T-cell (primary cell): ENCODE results near the gene SAMD11. TPM values are rescaled to one million over a fixed set of nuclear protein-coding genes. Genes with fewer than 3 reads are reported as not detected.
A peak's percentile ranks its signal among the peaks of the same experiment; 100 is the strongest.
"Not testable (repeated sequence)": the region's sequence is repeated elsewhere in the genome, so short reads cannot be mapped to it uniquely, and the experiment has no call there.

ENCODE experiments used
- ATAC-seq, 4 experiments: fragments of 200-7000 bp in 3 of 4; fragments of 150-1000 bp in 1 of 4; cut with Tn5 transposase; replicated peaks in 1 of 4; 1 replicate in 3 of 4; 2 replicates in 1 of 4; pipeline ENCODE4 v1.10.0; 2021; ENCODE audit warnings: moderate library complexity in 3 of 4, mild to moderate bottlenecking in 2 of 4, moderate number of reproducible peaks in 1 of 4
- CTCF ChIA-PET, 2 donors: fragments of 300-600 bp; sonication (Branson Sonifier 250); formaldehyde crosslinking; loops; one replicate each; lab custom pipeline; 2022; ENCODE audit warnings: antibody characterized with exemption in 2 of 2; lab: Charles Lee
- POLR2A ChIA-PET, 2 donors: fragments of 300-600 bp; sonication (Branson Sonifier 250); formaldehyde crosslinking; loops; one replicate each; lab custom pipeline; 2022; ENCODE audit warnings: antibody characterized with exemption in 2 of 2; lab: Charles Lee
- DNase-seq, 35 experiments: peaks; one replicate each; pipeline versions ENCODE4 v3.0.0 to v3.0.0-alpha.2; 2013 to 2023
- H3K27ac ChIP-seq: one replicate; pipeline ENCODE4 v1.5.1; 2013; ENCODE audit warnings: low read length
- H3K27me3 ChIP-seq, 2 experiments: replicated peaks in 1 of 2; 1 replicate in 1 of 2; 2 replicates in 1 of 2; pipeline versions ENCODE4 v1.6.1 to v1.7.0; 2013; ENCODE audit warnings: low read length in 1 of 2, mixed read lengths in 1 of 2; ENCODE audit not compliant: control insufficient read depth in 2 of 2, insufficient read depth in 2 of 2; ENCODE audit errors: extremely low read depth in 1 of 2
- H3K36me3 ChIP-seq, 2 donors: 1 replicate in 1 of 2; 2 replicates in 1 of 2; pipeline versions ENCODE4 v1.6.1 to v1.7.0; 2013; ENCODE audit warnings: low read length in 1 of 2; ENCODE audit not compliant: control insufficient read depth in 2 of 2, insufficient read depth in 1 of 2; ENCODE audit errors: extremely low read depth in 1 of 2
- H3K4me1 ChIP-seq, 2 experiments: 1 replicate in 1 of 2; 2 replicates in 1 of 2; pipeline versions ENCODE4 v1.6.1 to v1.7.0; 2013; ENCODE audit warnings: low read length in 2 of 2, mixed read lengths in 1 of 2; ENCODE audit not compliant: insufficient read depth in 2 of 2, control insufficient read depth in 1 of 2; ENCODE audit errors: extremely low read depth in 1 of 2
- H3K4me3 ChIP-seq, 2 donors: 1 replicate in 1 of 2; 2 replicates in 1 of 2; pipeline versions ENCODE4 v1.5.1 to v1.7.0; 2013; ENCODE audit warnings: mild to moderate bottlenecking in 2 of 2, low read length in 1 of 2, moderate library complexity in 1 of 2; ENCODE audit not compliant: control insufficient read depth in 1 of 2; ENCODE audit errors: extremely low read depth in 1 of 2
- H3K9me3 ChIP-seq: 2 replicates; pipeline ENCODE4 v1.7.0; 2013
- H3K27ac Mint-ChIP-seq, 2 donors: one replicate each; pipeline ENCODE4 v1.8.0; 2020 to 2021; ENCODE audit warnings: mild to moderate bottlenecking in 2 of 2, mixed read lengths in 2 of 2
- H3K27me3 Mint-ChIP-seq, 2 donors: one replicate each; pipeline ENCODE4 v1.8.0; 2021 to 2022; ENCODE audit warnings: mixed read lengths in 2 of 2
- H3K36me3 Mint-ChIP-seq: one replicate; pipeline ENCODE4 v1.8.0; 2021; ENCODE audit warnings: mixed read lengths
- H3K4me1 Mint-ChIP-seq, 3 donors: one replicate each; pipeline ENCODE4 v1.8.0; 2020 to 2022; ENCODE audit warnings: mixed read lengths in 3 of 3, mild to moderate bottlenecking in 1 of 3
- H3K4me3 Mint-ChIP-seq, 3 donors: one replicate each; pipeline ENCODE4 v1.8.0; 2020 to 2022; ENCODE audit warnings: mild to moderate bottlenecking in 3 of 3, mixed read lengths in 3 of 3, moderate library complexity in 3 of 3
- H3K9me3 Mint-ChIP-seq, 3 donors: one replicate each; pipeline ENCODE4 v1.8.0; 2020 to 2022; ENCODE audit warnings: mixed read lengths in 3 of 3
- WGBS: methylation state at CpG from one replicate; pipeline ENCODE4 v1.1.5; 2013; ENCODE audit warnings: missing lambda C conversion rate; ENCODE audit not compliant: insufficient coverage; 5-methylcytosine and 5-hydroxymethylcytosine counted together
- total RNA-seq, 35 experiments: library from RNA in 6 of 35; stranded (reverse) in 6 of 35; fragments of 120-200 nt in 1 of 35; gene quantifications; one replicate each; pipeline versions ENCODE4 v1.2.1 to v1.2.4 and lab custom pipeline; 2013 to 2026

Gene SAMD11, protein sequence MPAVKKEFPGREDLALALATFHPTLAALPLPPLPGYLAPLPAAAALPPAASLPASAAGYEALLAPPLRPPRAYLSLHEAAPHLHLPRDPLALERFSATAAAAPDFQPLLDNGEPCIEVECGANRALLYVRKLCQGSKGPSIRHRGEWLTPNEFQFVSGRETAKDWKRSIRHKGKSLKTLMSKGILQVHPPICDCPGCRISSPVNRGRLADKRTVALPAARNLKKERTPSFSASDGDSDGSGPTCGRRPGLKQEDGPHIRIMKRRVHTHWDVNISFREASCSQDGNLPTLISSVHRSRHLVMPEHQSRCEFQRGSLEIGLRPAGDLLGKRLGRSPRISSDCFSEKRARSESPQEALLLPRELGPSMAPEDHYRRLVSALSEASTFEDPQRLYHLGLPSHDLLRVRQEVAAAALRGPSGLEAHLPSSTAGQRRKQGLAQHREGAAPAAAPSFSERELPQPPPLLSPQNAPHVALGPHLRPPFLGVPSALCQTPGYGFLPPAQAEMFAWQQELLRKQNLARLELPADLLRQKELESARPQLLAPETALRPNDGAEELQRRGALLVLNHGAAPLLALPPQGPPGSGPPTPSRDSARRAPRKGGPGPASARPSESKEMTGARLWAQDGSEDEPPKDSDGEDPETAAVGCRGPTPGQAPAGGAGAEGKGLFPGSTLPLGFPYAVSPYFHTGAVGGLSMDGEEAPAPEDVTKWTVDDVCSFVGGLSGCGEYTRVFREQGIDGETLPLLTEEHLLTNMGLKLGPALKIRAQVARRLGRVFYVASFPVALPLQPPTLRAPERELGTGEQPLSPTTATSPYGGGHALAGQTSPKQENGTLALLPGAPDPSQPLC
- under 1 TPM in 3 of 5 donors, not detected in 2; 0.32 to 0.70 (median 0.53) TPM for total RNA-seq
- total RNA-seq (2013), result not detected
- total RNA-seq (lab: John Stamatoyannopoulos, UW), result 0 to 0.64 (median 0.15) reads per million in 29 experiments

DNA sequence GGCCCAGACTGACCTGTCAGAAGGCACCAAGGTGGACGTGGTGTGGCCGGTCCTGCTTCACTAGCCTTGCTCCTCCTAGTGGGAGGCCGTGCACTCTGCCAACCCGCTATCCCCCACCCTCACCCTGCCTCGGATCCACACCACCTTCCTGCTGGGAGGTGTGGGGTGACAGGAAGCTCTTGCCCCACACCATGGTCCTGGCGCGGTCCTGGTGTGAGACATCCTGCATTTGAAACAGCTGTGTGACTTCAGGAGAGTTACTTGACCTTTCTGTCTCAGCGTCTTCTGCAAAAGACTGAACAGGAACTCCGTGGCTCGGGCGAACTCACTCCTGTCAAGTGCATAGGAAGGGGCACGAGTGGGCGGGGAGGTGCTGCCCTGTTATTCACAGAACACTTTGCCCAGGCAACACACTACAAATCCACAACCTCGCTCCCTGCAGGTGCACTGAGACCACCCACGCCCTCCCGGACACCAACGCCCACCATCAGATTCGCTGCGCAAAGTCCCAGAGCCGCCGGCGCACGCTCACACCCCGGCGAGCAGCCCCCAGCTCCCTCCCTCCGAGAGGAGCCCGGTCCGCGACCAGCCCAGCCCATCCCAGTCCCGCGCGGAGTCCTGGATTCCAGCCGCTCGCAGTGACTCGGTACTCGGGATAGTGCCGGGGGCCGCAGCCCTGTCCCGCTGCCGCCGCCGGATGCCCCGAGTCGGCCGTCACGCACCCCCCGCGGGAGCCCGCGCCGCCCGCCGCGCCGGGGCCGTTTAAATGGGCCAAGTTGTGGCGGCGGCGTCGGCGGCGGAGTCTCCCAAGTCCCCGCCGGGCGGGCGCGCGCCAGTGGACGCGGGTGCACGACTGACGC, at the start of gene SAMD11:
Gene SAMD11, plus strand, starts transcription at position 793 of the 860 bp plus-strand sequence. CDS start 509 bp downstream, outside the sequence.
- no peaks in the 10 kb centered on the region for H3K36me3 Mint-ChIP-seq
- peaks cover 7 to 44% of the 10 kb centered on the region in 2 experiments for H3K4me1 ChIP-seq
- no peaks in the 10 kb centered on the region for H3K9me3 ChIP-seq
- H3K4me1 Mint-ChIP-seq, result peaks cover 15 to 30% (median 19%) of the 10 kb centered on the region in 3 donors
- H3K4me3 Mint-ChIP-seq, result peak within 1 kb of the TSS; percentile 77 to 84 (median 81)
- WGBS, result 2% methylated on average over 62 of the region's 72 CpGs
- H3K36me3 ChIP-seq, result no peaks in the 10 kb centered on the region
- no peak within 1 kb of the TSS for H3K27ac ChIP-seq
- H3K27me3 ChIP-seq, result peaks cover 6 to 84% of the 10 kb centered on the region in 2 experiments
- POLR2A ChIA-PET, result no interaction called here
- peaks cover 26 to 67% of the 10 kb centered on the region in 2 donors for H3K27me3 Mint-ChIP-seq
- peak within 1 kb of the TSS; percentile 37 to 72 for H3K4me3 ChIP-seq
- no peak within 1 kb of the TSS for H3K27ac Mint-ChIP-seq
- ATAC-seq (peak; percentile 46 to 63 (median 60)), DNase-seq (peak in 34 of 35 experiments; percentile 27 to 78 (median 55))
- H3K9me3 Mint-ChIP-seq, result no peaks in the 10 kb centered on the region
- CTCF ChIA-PET, result no interaction called here

DNA sequence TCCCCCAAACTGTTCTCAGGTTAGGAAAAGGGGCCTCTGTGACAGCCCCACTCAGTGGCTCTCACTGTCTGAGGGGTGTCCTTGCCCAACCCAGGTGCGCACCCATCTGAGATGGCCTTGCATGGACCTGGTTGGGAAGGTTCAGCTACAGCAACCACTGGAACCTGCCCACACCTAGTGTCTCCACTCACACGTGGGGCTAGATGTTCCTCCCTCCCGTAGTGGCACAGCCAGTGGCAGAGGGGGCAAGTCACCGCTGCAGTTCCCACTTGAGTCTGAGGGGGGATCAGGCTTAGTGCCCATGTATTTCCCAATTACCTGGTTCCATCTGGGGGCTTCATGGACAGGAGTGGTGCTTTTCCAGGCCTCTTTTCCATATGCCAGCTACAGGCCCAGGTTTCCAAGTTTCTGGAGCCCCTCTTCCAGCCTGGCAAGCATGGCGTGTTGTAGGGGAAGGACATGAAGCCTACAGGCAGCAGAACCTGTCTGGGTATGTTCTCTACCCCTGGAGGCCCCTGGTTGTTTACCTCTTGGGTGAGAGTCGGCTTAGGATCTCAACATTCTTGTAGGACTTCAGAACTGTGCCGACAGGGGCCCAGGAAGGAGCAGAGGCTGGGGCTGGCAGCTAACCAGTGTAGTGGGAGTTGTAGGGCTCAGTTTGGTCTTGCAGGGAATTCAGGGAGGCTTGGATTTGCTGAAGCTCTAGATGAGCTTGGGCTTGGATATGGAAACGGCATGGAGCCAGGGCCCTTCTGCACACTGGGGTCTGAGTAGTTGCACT, 47.1 kb upstream of the SAMD11 start:
- H3K9me3 ChIP-seq, H3K4me3 Mint-ChIP-seq, DNase-seq, CTCF ChIA-PET, H3K27me3 Mint-ChIP-seq, H3K4me1 ChIP-seq, H3K36me3 ChIP-seq, H3K4me3 ChIP-seq, H3K36me3 Mint-ChIP-seq, POLR2A ChIA-PET, ATAC-seq, H3K27ac ChIP-seq, H3K4me1 Mint-ChIP-seq, H3K9me3 Mint-ChIP-seq, H3K27ac Mint-ChIP-seq: not testable (repeated sequence)
- H3K27me3 ChIP-seq, result peaks cover 0 to 14% of the 10 kb centered on the region in 2 experiments
- WGBS, result 85% methylated on average over 5 of the region's 8 CpGs

DNA sequence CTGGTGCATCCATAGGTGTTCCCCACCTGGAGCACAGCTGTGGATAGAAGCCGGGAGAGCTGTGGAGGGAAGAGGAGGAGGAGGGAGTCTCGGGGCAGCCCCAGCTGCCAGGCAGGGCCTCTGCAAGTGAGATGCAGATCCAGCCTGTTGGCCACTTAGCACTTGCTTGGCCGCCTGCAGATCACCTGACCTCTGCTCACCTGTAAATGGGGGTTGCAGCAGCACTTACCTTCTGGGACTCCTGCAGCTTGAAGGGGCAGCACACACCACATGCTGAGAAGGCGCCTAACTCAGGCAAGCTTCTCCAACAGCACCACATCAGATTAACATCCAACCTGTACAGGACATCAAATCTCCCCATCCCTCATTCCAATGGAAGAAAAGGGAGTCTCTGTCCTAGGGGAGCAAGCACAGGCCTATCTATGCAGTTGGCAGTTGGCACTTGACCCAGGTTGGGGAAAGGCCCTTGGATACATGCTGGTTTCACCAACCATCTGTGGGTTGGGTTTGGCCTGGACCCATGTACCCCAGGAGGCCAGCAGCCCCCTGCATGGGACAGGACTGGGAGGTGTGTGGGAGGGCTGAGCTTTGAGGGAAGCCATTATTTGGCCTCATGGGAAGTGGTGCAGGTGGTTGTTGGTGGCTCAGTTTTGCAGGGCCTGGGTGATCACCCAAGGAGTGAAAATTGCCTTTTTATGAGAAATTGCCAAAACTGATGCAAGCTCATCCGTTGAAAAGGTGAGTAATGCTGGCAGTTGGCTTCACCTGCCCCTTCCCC, 46.3 kb upstream of the SAMD11 start:
- not testable (repeated sequence) for H3K4me1 Mint-ChIP-seq

DNA sequence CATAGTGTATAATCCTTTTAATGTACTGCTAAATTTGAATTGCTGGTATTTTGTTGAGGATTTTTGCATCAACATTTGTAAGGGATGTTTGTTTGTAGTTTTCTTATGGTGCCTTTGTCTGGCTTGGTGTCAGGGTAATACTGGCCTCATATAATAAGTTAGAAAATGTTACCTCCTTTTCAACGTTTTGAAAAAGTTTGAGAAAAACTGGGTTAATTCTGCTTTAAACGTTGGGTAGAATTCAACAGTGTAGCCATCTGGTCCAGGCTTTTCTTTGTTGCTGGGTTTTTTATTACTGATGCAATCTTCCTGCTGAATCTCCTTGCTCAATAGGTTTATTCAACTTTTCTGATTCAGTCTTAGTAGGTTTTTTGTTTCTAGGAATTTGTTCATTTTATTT, 43.2 kb upstream of the SAMD11 start:
- H3K27ac Mint-ChIP-seq, H3K4me1 ChIP-seq, H3K9me3 ChIP-seq, H3K27ac ChIP-seq, H3K36me3 ChIP-seq, ATAC-seq, POLR2A ChIA-PET, H3K36me3 Mint-ChIP-seq, H3K27me3 ChIP-seq, H3K4me1 Mint-ChIP-seq, H3K9me3 Mint-ChIP-seq, H3K4me3 Mint-ChIP-seq, H3K4me3 ChIP-seq, CTCF ChIA-PET, DNase-seq: not testable (repeated sequence)
- peaks cover 22 to 24% of the 10 kb centered on the region in 2 donors for H3K27me3 Mint-ChIP-seq
- 80% methylated on average over 2 of the region's 2 CpGs for WGBS

More for the DNA sequence above, 46.3 kb upstream of the SAMD11 start:
- H3K4me3 Mint-ChIP-seq, H3K27ac ChIP-seq, H3K36me3 ChIP-seq, H3K9me3 Mint-ChIP-seq, H3K4me3 ChIP-seq, H3K27me3 Mint-ChIP-seq, CTCF ChIA-PET, H3K27ac Mint-ChIP-seq, DNase-seq, H3K36me3 Mint-ChIP-seq, H3K9me3 ChIP-seq, ATAC-seq, POLR2A ChIA-PET, H3K4me1 ChIP-seq: not testable (repeated sequence)
- 57% methylated on average over 3 of the region's 5 CpGs for WGBS
- H3K27me3 ChIP-seq, result peaks cover 0 to 14% of the 10 kb centered on the region in 2 experiments

DNA sequence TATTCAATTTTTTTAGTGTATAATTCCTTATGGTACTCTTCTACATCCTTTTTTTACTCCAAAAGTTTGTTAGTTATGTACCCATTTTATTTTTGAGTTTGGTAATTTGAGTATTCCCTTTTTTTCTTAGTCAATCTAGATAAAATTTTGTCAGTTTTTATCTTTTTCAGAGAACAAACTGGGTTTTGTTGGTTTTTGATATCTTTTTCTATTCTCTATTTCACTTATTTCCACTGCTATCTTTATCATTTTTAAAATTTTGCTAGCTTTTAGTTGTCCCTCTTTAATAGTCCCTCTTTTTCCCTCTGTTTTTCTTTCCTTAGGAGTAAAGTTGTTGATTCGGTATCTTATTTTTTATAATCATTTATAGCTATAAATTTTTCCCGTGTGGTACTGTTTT, 42.8 kb upstream of the SAMD11 start:
- H3K4me1 Mint-ChIP-seq, H3K27ac Mint-ChIP-seq, H3K4me1 ChIP-seq, DNase-seq, ATAC-seq, H3K9me3 Mint-ChIP-seq, H3K4me3 Mint-ChIP-seq, H3K9me3 ChIP-seq, H3K27me3 ChIP-seq, POLR2A ChIA-PET, H3K36me3 Mint-ChIP-seq, H3K36me3 ChIP-seq, H3K27ac ChIP-seq, H3K4me3 ChIP-seq, CTCF ChIA-PET: not testable (repeated sequence)
- peaks cover 24 to 25% of the 10 kb centered on the region in 2 donors for H3K27me3 Mint-ChIP-seq
- WGBS, result no CpG with 5 or more reads among the region's 2 CpGs
